SK-N-SH treated with all-trans-retinoic acid at 6 μM for 48 hours (cell line): ENCODE data around the gene COL4A2.

Experiments used
- ATAC-seq: fragments of 200-7000 bp; cut with Tn5 transposase; 3 replicates; pipeline ENCODE4 v1.9.1; 2020; ENCODE audit warnings: mild to moderate bottlenecking, moderate library complexity
- ARNTL ChIP-seq: fragments of 450-650 bp; formaldehyde crosslinking; IDR thresholded peaks from 2 replicates; pipeline ENCODE4 v1.5.0; 2020; ENCODE audit warnings: low read depth, mild to moderate bottlenecking, moderate library complexity, borderline replicate concordance
- BACH2 ChIP-seq: fragments of 250-450 bp; sonication (Bioruptor Pico); IDR thresholded peaks from 2 replicates; pipeline ENCODE4 v1.9.0; 2021; ENCODE audit warnings: mild to moderate bottlenecking, borderline replicate concordance
- CSDC2 ChIP-seq: fragments of 250-450 bp; sonication (Bioruptor Pico); IDR thresholded peaks from 2 replicates; pipeline ENCODE4 v1.5.0; 2020; ENCODE audit warnings: mild to moderate bottlenecking, moderate library complexity
- ESRRG ChIP-seq: fragments of 250-450 bp; sonication (Bioruptor Pico); IDR thresholded peaks from 2 replicates; pipeline ENCODE4 v1.6.1; 2021; ENCODE audit warnings: mild to moderate bottlenecking
- GLIS3 ChIP-seq: fragments of 250-450 bp; sonication (Bioruptor Pico); IDR thresholded peaks from 2 replicates; pipeline ENCODE4 v1.5.0; 2020; ENCODE audit warnings: mild to moderate bottlenecking, moderate library complexity
- OSR1 ChIP-seq: fragments of 250-450 bp; sonication (Bioruptor Pico); IDR thresholded peaks from 2 replicates; pipeline ENCODE4 v1.8.0; 2022; ENCODE audit warnings: moderate library complexity, mild to moderate bottlenecking, inconsistent platforms
- PPARA ChIP-seq: fragments of 250-450 bp; sonication (Bioruptor Pico); IDR thresholded peaks from 2 replicates; pipeline ENCODE4 v1.5.0; 2020; ENCODE audit warnings: mild to moderate bottlenecking, borderline replicate concordance
- RARB ChIP-seq: fragments of 250-450 bp; sonication (Bioruptor Pico); IDR thresholded peaks from 2 replicates; pipeline ENCODE4 v1.8.0; 2021; ENCODE audit warnings: mild to moderate bottlenecking, moderate library complexity
- SNAI2 ChIP-seq: fragments of 250-450 bp; sonication (Bioruptor Pico); IDR thresholded peaks from 2 replicates; pipeline ENCODE4 v1.5.0; 2020; ENCODE audit warnings: mild to moderate bottlenecking, moderate library complexity
- TCF4 ChIP-seq: fragments of 250-450 bp; sonication (Bioruptor Pico); IDR thresholded peaks from 2 replicates; pipeline ENCODE4 v1.8.0; 2021; ENCODE audit warnings: mild to moderate bottlenecking, moderate library complexity, borderline replicate concordance
- TOX ChIP-seq: fragments of 250-450 bp; sonication (Bioruptor Pico); IDR thresholded peaks from 2 replicates; pipeline ENCODE4 v1.8.0; 2021; ENCODE audit warnings: mild to moderate bottlenecking, moderate library complexity, borderline replicate concordance
- ZFP3 ChIP-seq: fragments of 250-450 bp; sonication (Bioruptor Pico); IDR thresholded peaks from 2 replicates; pipeline ENCODE4 v1.5.0; 2020; ENCODE audit warnings: mild to moderate bottlenecking, moderate library complexity
- ZFP30 ChIP-seq: fragments of 450-650 bp; formaldehyde crosslinking; IDR thresholded peaks from 2 replicates; pipeline ENCODE4 v1.5.0; 2022; ENCODE audit warnings: mild to moderate bottlenecking, moderate library complexity
- ZNF565 ChIP-seq: fragments of 450-650 bp; formaldehyde crosslinking; conservative IDR thresholded peaks from 2 replicates; pipeline ENCODE4 v1.5.0; 2020; ENCODE audit warnings: low read depth, mild to moderate bottlenecking, moderate library complexity
- ZNF8 ChIP-seq: fragments of 450-650 bp; formaldehyde crosslinking; IDR thresholded peaks from 2 replicates; pipeline ENCODE4 v1.5.0; 2020; ENCODE audit warnings: mild to moderate bottlenecking, moderate library complexity
- TF ChIP-seq, protein P1 (sequence below): fragments of 250-450 bp; sonication (Bioruptor Pico); IDR thresholded peaks from 2 replicates; pipeline ENCODE4 v1.8.0; 2020; ENCODE audit warnings: mild to moderate bottlenecking, moderate library complexity, borderline replicate concordance
- TF ChIP-seq, protein P2 (sequence below): fragments of 250-450 bp; sonication (Bioruptor Pico); IDR thresholded peaks from 2 replicates; pipeline ENCODE4 v1.5.1; 2020; ENCODE audit warnings: low read depth, mild to moderate bottlenecking, moderate library complexity
- TF ChIP-seq, protein P3 (sequence below): fragments of 250-450 bp; sonication (Bioruptor Pico); IDR thresholded peaks from 2 replicates; pipeline ENCODE4 v1.8.0; 2021; ENCODE audit warnings: low read depth, mild to moderate bottlenecking, moderate library complexity, borderline replicate concordance
- TF ChIP-seq, protein P4 (sequence below): fragments of 250-450 bp; sonication (Bioruptor Pico); IDR thresholded peaks from 2 replicates; pipeline ENCODE4 v1.5.0; 2020; ENCODE audit warnings: mild to moderate bottlenecking, moderate library complexity

COL4A2 gene

DNA sequence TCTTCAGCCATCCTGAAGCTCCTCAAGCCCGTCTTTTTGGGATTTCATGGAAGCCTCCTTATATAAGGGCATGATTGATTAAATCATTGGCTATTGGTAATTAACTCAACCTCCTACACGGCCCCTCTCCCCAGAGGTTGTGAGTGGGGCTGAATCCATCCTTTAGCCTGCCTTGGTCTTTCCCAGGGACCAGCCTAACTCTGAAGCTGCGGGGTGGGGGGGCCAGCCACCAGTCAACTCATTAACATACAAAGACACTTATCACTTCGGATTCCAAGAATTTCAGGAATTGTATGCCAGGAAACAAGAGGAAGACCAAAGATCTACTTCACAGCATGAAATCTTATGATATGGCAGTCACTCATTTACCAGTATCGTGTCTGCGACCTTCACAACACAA, 10.1 kb upstream of the COL4A2 start:
- no peak for ATAC-seq
- TF ChIP-seq CSDC2 (CRISPR knock-in tag) (no peak), ZFP3 (CRISPR knock-in tag) (no peak)
- TF ChIP-seq, all 23 proteins: peak for 0

DNA sequence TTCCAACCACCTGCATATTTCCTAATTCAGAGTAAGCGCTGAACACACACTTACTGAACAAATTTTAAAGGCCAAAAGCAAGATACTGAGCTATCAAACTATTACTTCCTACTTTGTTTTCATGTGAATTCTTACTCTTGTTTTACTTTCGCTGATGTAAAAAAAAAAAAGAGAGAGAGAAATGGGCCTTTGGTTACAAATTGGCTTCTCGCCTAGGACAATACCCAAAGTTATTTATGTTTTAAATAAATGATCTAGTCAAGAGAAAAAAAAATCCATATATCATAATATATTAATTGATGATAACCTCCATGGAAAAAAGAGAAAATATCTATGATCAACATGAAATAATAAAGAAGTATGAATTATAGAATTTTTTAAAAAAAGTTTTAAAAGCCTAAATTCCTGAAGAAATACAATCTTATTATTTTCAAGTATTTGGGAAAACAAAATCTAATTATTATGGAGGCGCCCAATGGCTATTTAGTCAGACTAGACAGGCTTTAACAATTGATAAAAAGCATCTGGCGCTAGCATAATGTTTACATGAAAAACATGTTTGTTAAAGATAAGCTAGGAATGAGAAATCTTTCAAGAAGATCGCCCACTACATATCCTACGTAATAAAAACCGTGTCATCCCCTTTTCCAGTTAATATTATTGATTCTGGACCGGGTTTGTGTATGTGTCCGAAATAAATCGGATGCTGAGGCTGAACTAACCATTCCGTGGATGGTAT, 9.1 kb upstream of the COL4A2 start:
- no peak for ATAC-seq
- TF ChIP-seq OSR1 (CRISPR knock-in tag): no peak
- no peak for TF ChIP-seq TCF4 (CRISPR knock-in tag)
- TF ChIP-seq, protein P1, sequence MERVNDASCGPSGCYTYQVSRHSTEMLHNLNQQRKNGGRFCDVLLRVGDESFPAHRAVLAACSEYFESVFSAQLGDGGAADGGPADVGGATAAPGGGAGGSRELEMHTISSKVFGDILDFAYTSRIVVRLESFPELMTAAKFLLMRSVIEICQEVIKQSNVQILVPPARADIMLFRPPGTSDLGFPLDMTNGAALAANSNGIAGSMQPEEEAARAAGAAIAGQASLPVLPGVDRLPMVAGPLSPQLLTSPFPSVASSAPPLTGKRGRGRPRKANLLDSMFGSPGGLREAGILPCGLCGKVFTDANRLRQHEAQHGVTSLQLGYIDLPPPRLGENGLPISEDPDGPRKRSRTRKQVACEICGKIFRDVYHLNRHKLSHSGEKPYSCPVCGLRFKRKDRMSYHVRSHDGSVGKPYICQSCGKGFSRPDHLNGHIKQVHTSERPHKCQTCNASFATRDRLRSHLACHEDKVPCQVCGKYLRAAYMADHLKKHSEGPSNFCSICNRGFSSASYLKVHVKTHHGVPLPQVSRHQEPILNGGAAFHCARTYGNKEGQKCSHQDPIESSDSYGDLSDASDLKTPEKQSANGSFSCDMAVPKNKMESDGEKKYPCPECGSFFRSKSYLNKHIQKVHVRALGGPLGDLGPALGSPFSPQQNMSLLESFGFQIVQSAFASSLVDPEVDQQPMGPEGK (CRISPR knock-in tag): no peak
- no peak for TF ChIP-seq RARB (CRISPR knock-in tag)
- no peak for TF ChIP-seq ZFP3 (CRISPR knock-in tag)
- TF ChIP-seq, protein P2, sequence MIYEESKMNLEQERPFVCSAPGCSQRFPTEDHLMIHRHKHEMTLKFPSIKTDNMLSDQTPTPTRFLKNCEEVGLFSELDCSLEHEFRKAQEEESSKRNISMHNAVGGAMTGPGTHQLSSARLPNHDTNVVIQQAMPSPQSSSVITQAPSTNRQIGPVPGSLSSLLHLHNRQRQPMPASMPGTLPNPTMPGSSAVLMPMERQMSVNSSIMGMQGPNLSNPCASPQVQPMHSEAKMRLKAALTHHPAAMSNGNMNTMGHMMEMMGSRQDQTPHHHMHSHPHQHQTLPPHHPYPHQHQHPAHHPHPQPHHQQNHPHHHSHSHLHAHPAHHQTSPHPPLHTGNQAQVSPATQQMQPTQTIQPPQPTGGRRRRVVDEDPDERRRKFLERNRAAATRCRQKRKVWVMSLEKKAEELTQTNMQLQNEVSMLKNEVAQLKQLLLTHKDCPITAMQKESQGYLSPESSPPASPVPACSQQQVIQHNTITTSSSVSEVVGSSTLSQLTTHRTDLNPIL (CRISPR knock-in tag): no peak
- TF ChIP-seq PPARA (CRISPR knock-in tag): no peak
- no peak for TF ChIP-seq ZNF565
- no peak for TF ChIP-seq GLIS3 (CRISPR knock-in tag)

DNA sequence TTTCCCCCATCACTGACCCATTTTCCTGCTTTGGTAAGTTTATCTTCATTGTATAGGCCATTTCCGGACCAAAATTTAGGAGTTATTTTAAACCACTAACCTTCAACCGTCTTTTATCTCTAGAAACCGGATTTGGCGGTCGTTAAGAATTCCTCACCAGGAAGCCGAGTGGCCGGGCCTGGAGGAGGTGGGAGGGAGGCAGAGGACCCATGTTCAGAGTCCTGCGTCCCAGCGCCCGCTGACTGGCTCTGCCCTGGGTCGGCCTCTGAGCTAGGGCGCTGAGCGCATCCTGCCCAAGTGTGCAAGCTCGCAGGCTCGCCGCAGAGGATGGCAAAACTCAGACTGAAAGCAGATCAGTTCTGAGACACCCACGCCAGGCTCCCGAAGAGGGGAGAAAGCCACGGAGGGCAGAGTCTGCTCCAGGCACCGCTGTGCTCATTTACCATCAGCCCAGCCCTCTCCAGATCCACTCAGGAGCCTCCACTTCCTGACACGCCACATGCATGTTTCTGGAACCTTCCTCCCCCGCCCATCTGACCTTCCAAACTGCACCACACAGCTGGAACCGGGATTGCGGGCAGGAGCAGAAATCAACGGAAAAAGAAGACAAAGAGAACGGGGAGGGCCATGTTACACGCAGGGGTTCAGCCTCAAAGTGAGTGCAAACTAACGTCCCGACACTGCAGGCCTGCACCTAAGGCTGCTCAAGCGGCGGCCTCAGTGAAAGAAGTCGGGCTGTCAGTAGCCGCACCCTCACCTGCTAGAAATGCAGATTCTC, 8.4 kb upstream of the COL4A2 start:
- no peak for ATAC-seq
- TF ChIP-seq SNAI2 (CRISPR knock-in tag) (no peak), ZFP30 (CRISPR knock-in tag) (no peak), CSDC2 (CRISPR knock-in tag) (no peak), ESRRG (CRISPR knock-in tag) (no peak), ZFP3 (CRISPR knock-in tag) (no peak), GLIS3 (CRISPR knock-in tag) (no peak), ARNTL (no peak), TCF4 (CRISPR knock-in tag) (no peak), ZNF8 (CRISPR knock-in tag) (no peak), PPARA (CRISPR knock-in tag) (no peak), BACH2 (CRISPR knock-in tag) (no peak)
- TF ChIP-seq, protein P2 (CRISPR knock-in tag): no peak
- TF ChIP-seq, protein P3, sequence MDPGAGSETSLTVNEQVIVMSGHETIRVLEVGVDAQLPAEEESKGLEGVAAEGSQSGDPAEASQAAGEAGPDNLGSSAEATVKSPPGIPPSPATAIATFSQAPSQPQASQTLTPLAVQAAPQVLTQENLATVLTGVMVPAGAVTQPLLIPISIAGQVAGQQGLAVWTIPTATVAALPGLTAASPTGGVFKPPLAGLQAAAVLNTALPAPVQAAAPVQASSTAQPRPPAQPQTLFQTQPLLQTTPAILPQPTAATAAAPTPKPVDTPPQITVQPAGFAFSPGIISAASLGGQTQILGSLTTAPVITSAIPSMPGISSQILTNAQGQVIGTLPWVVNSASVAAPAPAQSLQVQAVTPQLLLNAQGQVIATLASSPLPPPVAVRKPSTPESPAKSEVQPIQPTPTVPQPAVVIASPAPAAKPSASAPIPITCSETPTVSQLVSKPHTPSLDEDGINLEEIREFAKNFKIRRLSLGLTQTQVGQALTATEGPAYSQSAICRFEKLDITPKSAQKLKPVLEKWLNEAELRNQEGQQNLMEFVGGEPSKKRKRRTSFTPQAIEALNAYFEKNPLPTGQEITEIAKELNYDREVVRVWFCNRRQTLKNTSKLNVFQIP: no peak

DNA sequence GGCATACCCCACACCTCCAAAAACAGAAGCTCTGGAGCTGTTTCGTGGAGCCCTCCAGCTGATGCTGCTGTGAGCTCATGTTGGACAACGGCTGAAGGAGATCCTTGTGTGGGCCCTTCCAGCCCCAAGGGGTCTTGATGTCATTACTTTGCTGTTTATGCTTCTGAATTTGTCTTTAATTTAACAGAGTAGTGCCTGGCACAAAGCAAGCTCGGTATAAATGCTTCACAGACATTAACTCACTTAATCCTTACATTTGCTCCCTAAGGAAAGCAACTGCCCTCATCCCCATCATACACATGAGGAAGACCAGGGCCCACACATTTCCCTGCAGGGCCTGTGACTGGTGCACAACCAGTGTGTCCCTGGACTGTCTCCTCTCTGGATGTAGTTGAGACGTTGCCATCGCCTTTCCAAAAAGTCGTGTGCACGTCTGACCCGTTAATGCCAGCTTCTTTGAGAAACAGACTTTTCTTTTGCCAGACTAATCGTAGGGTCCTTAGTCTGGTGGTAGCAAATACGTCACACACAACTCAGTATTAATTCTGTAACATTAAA, 7.7 kb upstream of the COL4A2 start:
- ATAC-seq: no peak
- no peak for TF ChIP-seq ESRRG (CRISPR knock-in tag)
- TF ChIP-seq ZFP3 (CRISPR knock-in tag): no peak
- TF ChIP-seq ZNF565: no peak
- TF ChIP-seq, protein P2 (CRISPR knock-in tag): no peak
- TF ChIP-seq SNAI2 (CRISPR knock-in tag): no peak
- TF ChIP-seq, protein P3: no peak
- TF ChIP-seq ZFP30 (CRISPR knock-in tag): no peak
- TF ChIP-seq TCF4 (CRISPR knock-in tag): no peak
- no peak for TF ChIP-seq TOX
- TF ChIP-seq, protein P4, sequence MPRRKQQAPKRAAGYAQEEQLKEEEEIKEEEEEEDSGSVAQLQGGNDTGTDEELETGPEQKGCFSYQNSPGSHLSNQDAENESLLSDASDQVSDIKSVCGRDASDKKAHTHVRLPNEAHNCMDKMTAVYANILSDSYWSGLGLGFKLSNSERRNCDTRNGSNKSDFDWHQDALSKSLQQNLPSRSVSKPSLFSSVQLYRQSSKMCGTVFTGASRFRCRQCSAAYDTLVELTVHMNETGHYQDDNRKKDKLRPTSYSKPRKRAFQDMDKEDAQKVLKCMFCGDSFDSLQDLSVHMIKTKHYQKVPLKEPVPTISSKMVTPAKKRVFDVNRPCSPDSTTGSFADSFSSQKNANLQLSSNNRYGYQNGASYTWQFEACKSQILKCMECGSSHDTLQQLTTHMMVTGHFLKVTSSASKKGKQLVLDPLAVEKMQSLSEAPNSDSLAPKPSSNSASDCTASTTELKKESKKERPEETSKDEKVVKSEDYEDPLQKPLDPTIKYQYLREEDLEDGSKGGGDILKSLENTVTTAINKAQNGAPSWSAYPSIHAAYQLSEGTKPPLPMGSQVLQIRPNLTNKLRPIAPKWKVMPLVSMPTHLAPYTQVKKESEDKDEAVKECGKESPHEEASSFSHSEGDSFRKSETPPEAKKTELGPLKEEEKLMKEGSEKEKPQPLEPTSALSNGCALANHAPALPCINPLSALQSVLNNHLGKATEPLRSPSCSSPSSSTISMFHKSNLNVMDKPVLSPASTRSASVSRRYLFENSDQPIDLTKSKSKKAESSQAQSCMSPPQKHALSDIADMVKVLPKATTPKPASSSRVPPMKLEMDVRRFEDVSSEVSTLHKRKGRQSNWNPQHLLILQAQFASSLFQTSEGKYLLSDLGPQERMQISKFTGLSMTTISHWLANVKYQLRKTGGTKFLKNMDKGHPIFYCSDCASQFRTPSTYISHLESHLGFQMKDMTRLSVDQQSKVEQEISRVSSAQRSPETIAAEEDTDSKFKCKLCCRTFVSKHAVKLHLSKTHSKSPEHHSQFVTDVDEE (CRISPR knock-in tag): no peak
